MCF 10A (cell line): Measurements from ENCODE around the gene ERCC6L2. TPM values are rescaled to one million over a fixed set of nuclear protein-coding genes. Genes with fewer than 3 reads are reported as not detected.

Experiments
- BruUV-seq: library from RNA; stranded (reverse); fragments of 400-500 nt; replicated peaks from 2 replicates; lab custom pipeline; 2021; lab: Mats Ljungman, UMichigan
- CTCF ChIA-PET: fragments of 300-600 bp; sonication (Branson Sonifier 250); formaldehyde crosslinking; extraction: SDS; loops from one replicate; lab custom pipeline; 2021; ENCODE audit warnings: antibody characterized with exemption, inconsistent platforms; lab: Yijun Ruan, JAX
- POLR2A ChIA-PET: fragments of 300-600, 350-650 bp; sonication (Branson Sonifier 250); formaldehyde crosslinking; extraction: SDS; loops from one replicate; lab custom pipeline; 2020; ENCODE audit warnings: antibody characterized with exemption, inconsistent platforms; lab: Yijun Ruan, JAX
- DNase-seq: peaks from one replicate; pipeline ENCODE4 v3.0.0-alpha.2; 2018; ENCODE audit not compliant: unreplicated experiment
- H3K27ac Mint-ChIP-seq: one replicate; pipeline ENCODE4 v1.8.0; 2022; ENCODE audit warnings: mild to moderate bottlenecking, low read depth, mixed read lengths; ENCODE audit not compliant: unreplicated experiment
- H3K27me3 Mint-ChIP-seq: one replicate; pipeline ENCODE4 v1.8.0; 2022; ENCODE audit warnings: mixed read lengths; ENCODE audit not compliant: insufficient read depth, unreplicated experiment
- H3K36me3 Mint-ChIP-seq: one replicate; pipeline ENCODE4 v1.8.0; 2022; ENCODE audit warnings: mild to moderate bottlenecking, moderate library complexity, mixed read lengths; ENCODE audit not compliant: insufficient read depth, unreplicated experiment
- H3K4me1 Mint-ChIP-seq: one replicate; pipeline ENCODE4 v1.8.0; 2022; ENCODE audit warnings: mixed read lengths; ENCODE audit not compliant: insufficient read depth, unreplicated experiment
- H3K4me3 Mint-ChIP-seq: one replicate; pipeline ENCODE4 v1.8.0; 2022; ENCODE audit warnings: mild to moderate bottlenecking, moderate library complexity, mixed read lengths; ENCODE audit not compliant: unreplicated experiment
- H3K9me3 Mint-ChIP-seq: one replicate; pipeline ENCODE4 v1.8.0; 2022; ENCODE audit warnings: mixed read lengths; ENCODE audit not compliant: unreplicated experiment
- CTCF ChIP-seq: fragments of 200-600 bp; IDR thresholded peaks from one replicate; pipeline ENCODE4 v1.8.0; 2022; ENCODE audit warnings: antibody characterized with exemption, mild to moderate bottlenecking; ENCODE audit not compliant: unreplicated experiment
- intact Hi-C: fragments of 100-400 bp; cut with micrococcal nuclease; formaldehyde crosslinking; loops from 2 replicates; pipeline ENCODE4 v1.14.1; 2022
- total RNA-seq: library from RNA; stranded (reverse); gene quantifications from 2 replicates; pipeline ENCODE4 v1.2.3, GENCODE V29; 2022

The ERCC6L2 gene
- total RNA-seq, 1 experiment from 2014 or later, result 26.9 TPM

GRCh38 chr9:95855961-95856360, 19.5 kb upstream of the ERCC6L2 start:
- peaks cover 60% of the 10 kb centered on the region for H3K4me1 Mint-ChIP-seq
- no peaks in the 10 kb centered on the region for H3K27me3 Mint-ChIP-seq
- ChIA-PET POLR2A (interaction anchor here (0.7 to 10.4 kb wide), 4 partner anchors 20 to 354 kb away, joined by 3 to 78 read pairs (median 4); partner anchors contain the start of gene ERCC6L2), CTCF (no interaction called here)
- intact Hi-C loops, result no loop called here
- BruUV-seq, result no TSS peak
- H3K27ac Mint-ChIP-seq, result peak overlapping the region; percentile 10
- H3K4me3 Mint-ChIP-seq, result no peak overlapping the region
- no peaks in the 10 kb centered on the region for H3K9me3 Mint-ChIP-seq
- no peak for TF ChIP-seq CTCF
- DNase-seq, result no peak
- peaks cover 8% of the 10 kb centered on the region for H3K36me3 Mint-ChIP-seq

GRCh38 chr9:95857124-95857523, 18.4 kb upstream of the ERCC6L2 start:
- DNase-seq, result peak; percentile 90

GRCh38 chr9:95857896-95858295, 17.6 kb upstream of the ERCC6L2 start:
- Mint-ChIP-seq H3K4me1 (peaks cover 49% of the 10 kb centered on the region), H3K27me3 (no peaks in the 10 kb centered on the region), H3K9me3 (peaks cover 11% of the 10 kb centered on the region), H3K36me3 (peaks cover 8% of the 10 kb centered on the region), H3K4me3 (no peak overlapping the region), H3K27ac (peak overlapping the region; percentile 10)
- intact Hi-C loops, result no loop called here
- no peak for TF ChIP-seq CTCF
- ChIA-PET CTCF (interaction anchor here (0.9 kb wide), 1 partner anchor 11 kb away, joined by 3 read pairs; no protein-coding TSS in a partner anchor), POLR2A (interaction anchor here (0.5 to 10.4 kb wide), 4 partner anchors 10 to 351 kb away, joined by 3 to 78 read pairs (median 4); partner anchors contain the start of gene ERCC6L2)
- DNase-seq, result no peak
- BruUV-seq, result no TSS peak

More at GRCh38 chr9:95857124-95857523, 18.4 kb upstream of the ERCC6L2 start:
- no peaks in the 10 kb centered on the region for H3K27me3 Mint-ChIP-seq
- no TSS peak for BruUV-seq
- peaks cover 56% of the 10 kb centered on the region for H3K4me1 Mint-ChIP-seq
- TF ChIP-seq CTCF, result no peak
- H3K27ac Mint-ChIP-seq, result peak overlapping the region; percentile 10
- CTCF ChIA-PET, result interaction anchor here (0.9 kb wide), 1 partner anchor 11 kb away, joined by 3 read pairs; no protein-coding TSS in a partner anchor
- intact Hi-C loops, result no loop called here
- H3K9me3 Mint-ChIP-seq, result peaks cover 7% of the 10 kb centered on the region
- H3K36me3 Mint-ChIP-seq, result peaks cover 4% of the 10 kb centered on the region
- H3K4me3 Mint-ChIP-seq, result peak overlapping the region; percentile 9
- POLR2A ChIA-PET, result interaction anchor here (0.5 to 10.4 kb wide), 5 partner anchors 9 to 350 kb away, joined by 3 to 78 read pairs (median 4); partner anchors contain the start of gene ERCC6L2

- H3K27ac Mint-ChIP-seq, result no peak overlapping the region
- H3K4me3 Mint-ChIP-seq, result no peak overlapping the region
- BruUV-seq, result no TSS peak
- peaks cover 16% of the 10 kb centered on the region for H3K9me3 Mint-ChIP-seq
- ChIA-PET POLR2A (interaction anchor here (1.3 to 2.6 kb wide), 3 partner anchors 10 to 14 kb away, joined by 3 to 10 read pairs (median 3); partner anchors contain the start of gene ERCC6L2), CTCF (interaction anchor here (1.1 kb wide), 1 partner anchor 37 kb away, joined by 4 read pairs; no protein-coding TSS in a partner anchor)
- H3K4me1 Mint-ChIP-seq, result peaks cover 19% of the 10 kb centered on the region
- intact Hi-C loops, result no loop called here
- no peaks in the 10 kb centered on the region for H3K27me3 Mint-ChIP-seq
- peaks cover 8% of the 10 kb centered on the region for H3K36me3 Mint-ChIP-seq
- TF ChIP-seq CTCF, result no peak
- DNase-seq, result no peak
Measured at GRCh38 chr9:95862343-95862742, 13.1 kb upstream of the ERCC6L2 start.
